SU-DHL-6 (cell line): ENCODE measurements around the gene ARHGEF38.

Experiments
- H2AFZ ChIP-seq: fragments of 200-600 bp; sonication (generic); 2 replicates; pipeline ENCODE4 v1.6.1; 2014; ENCODE audit warnings: low read depth, mild to moderate bottlenecking, moderate library complexity, mixed read lengths, antibody characterized with exemption, low read length; ENCODE audit not compliant: severe bottlenecking
- H3F3A ChIP-seq: fragments of 200-600 bp; shearing (Covaris generic); 2 replicates; pipeline ENCODE4 v1.6.0; 2016; ENCODE audit warnings: antibody characterized with exemption, mild to moderate bottlenecking; ENCODE audit not compliant: insufficient read depth
- H3K27ac ChIP-seq: fragments of 200-600 bp; sonication (generic); 2 replicates; pipeline ENCODE4 v1.5.1; 2016; ENCODE audit warnings: low read depth, mild to moderate bottlenecking, low read length, moderate library complexity, mixed read lengths
- H3K27me3 ChIP-seq: fragments of 200-600 bp; sonication (generic), shearing (Covaris generic); 2 replicates; pipeline ENCODE4 v1.6.0; 2014; ENCODE audit warnings: mild to moderate bottlenecking, low read length
- H3K36me3 ChIP-seq: fragments of 200-600 bp; sonication (generic); 2 replicates; pipeline ENCODE4 v1.6.1; 2014; ENCODE audit warnings: mild to moderate bottlenecking, low read length, mixed read lengths
- H3K4me2 ChIP-seq: fragments of 300-600, 200-600 bp; shearing (Covaris generic), sonication (generic); 2 replicates; pipeline ENCODE4 v1.6.0; 2014; ENCODE audit warnings: low read length, low read depth, mild to moderate bottlenecking; ENCODE audit not compliant: poor library complexity, severe bottlenecking
- H3K4me3 ChIP-seq: fragments of 200-600 bp; sonication (generic); 2 replicates; pipeline ENCODE4 v1.5.1; 2014; ENCODE audit warnings: antibody characterized with exemption, low read length, mild to moderate bottlenecking, mixed read lengths; ENCODE audit not compliant: insufficient read depth, poor library complexity, severe bottlenecking
- H3K79me2 ChIP-seq: fragments of 200-600 bp; sonication (generic); 2 replicates; pipeline ENCODE4 v1.6.1; 2014; ENCODE audit warnings: mild to moderate bottlenecking, low read length, moderate library complexity; ENCODE audit not compliant: insufficient read depth
- H3K9ac ChIP-seq: fragments of 200-600 bp; sonication (generic); 2 replicates; pipeline ENCODE4 v1.7.0; 2014; ENCODE audit warnings: mild to moderate bottlenecking, low read length
- H3K9me2 ChIP-seq: fragments of 200-600 bp; sonication (generic); replicated peaks from 2 replicates; pipeline ENCODE4 v1.6.1; 2014; ENCODE audit warnings: low read length; ENCODE audit not compliant: insufficient read depth
- H3K9me3 ChIP-seq: fragments of 200-600 bp; sonication (generic); 2 replicates; pipeline ENCODE4 v1.6.1; 2014; ENCODE audit warnings: low read length, mixed read lengths; ENCODE audit not compliant: insufficient read depth
- H4K20me1 ChIP-seq: fragments of 200-600 bp; sonication (generic); 2 replicates; pipeline ENCODE4 v1.6.1; 2014; ENCODE audit warnings: low read depth, mild to moderate bottlenecking, antibody characterized with exemption, low read length, moderate library complexity, mixed read lengths
- EZH2phosphoT487 ChIP-seq: fragments of 200-600 bp; sonication (generic), shearing (Covaris generic); conservative IDR thresholded peaks from 2 replicates; pipeline ENCODE4 v1.6.1; 2018; ENCODE audit warnings: mild to moderate bottlenecking, antibody characterized with exemption, low read length, moderate library complexity, mixed read lengths
- TF ChIP-seq, protein P1 (sequence below): fragments of 200-600 bp; sonication (generic); IDR thresholded peaks from one replicate; pipeline ENCODE4 v1.5.1; 2017; ENCODE audit warnings: antibody characterized with exemption, mild to moderate bottlenecking, low read length, moderate library complexity; ENCODE audit not compliant: insufficient read depth, poor library complexity, severe bottlenecking

Gene ARHGEF38

GRCh38 chr4:105600951-105601350, 48.5 kb downstream of the ARHGEF38 start:
- no peak overlapping the region for H3K9ac ChIP-seq
- no peak overlapping the region for H3K4me2 ChIP-seq
- H3K27me3 ChIP-seq: no peaks in the 10 kb centered on the region
- no peaks in the 10 kb centered on the region for H4K20me1 ChIP-seq
- no peaks in the 10 kb centered on the region for H3F3A ChIP-seq
- H3K79me2 ChIP-seq: no peaks in the 10 kb centered on the region
- no peak overlapping the region for H2AFZ ChIP-seq
- no peaks in the 10 kb centered on the region for H3K9me3 ChIP-seq
- no peak overlapping the region for H3K27ac ChIP-seq
- no peak overlapping the region for H3K4me3 ChIP-seq
- no peaks in the 10 kb centered on the region for H3K36me3 ChIP-seq
- TF ChIP-seq, protein P1, sequence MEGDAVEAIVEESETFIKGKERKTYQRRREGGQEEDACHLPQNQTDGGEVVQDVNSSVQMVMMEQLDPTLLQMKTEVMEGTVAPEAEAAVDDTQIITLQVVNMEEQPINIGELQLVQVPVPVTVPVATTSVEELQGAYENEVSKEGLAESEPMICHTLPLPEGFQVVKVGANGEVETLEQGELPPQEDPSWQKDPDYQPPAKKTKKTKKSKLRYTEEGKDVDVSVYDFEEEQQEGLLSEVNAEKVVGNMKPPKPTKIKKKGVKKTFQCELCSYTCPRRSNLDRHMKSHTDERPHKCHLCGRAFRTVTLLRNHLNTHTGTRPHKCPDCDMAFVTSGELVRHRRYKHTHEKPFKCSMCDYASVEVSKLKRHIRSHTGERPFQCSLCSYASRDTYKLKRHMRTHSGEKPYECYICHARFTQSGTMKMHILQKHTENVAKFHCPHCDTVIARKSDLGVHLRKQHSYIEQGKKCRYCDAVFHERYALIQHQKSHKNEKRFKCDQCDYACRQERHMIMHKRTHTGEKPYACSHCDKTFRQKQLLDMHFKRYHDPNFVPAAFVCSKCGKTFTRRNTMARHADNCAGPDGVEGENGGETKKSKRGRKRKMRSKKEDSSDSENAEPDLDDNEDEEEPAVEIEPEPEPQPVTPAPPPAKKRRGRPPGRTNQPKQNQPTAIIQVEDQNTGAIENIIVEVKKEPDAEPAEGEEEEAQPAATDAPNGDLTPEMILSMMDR: no peak
- no peak for TF ChIP-seq EZH2phosphoT487
- H3K9me2 ChIP-seq: no peaks in the 10 kb centered on the region

DNA sequence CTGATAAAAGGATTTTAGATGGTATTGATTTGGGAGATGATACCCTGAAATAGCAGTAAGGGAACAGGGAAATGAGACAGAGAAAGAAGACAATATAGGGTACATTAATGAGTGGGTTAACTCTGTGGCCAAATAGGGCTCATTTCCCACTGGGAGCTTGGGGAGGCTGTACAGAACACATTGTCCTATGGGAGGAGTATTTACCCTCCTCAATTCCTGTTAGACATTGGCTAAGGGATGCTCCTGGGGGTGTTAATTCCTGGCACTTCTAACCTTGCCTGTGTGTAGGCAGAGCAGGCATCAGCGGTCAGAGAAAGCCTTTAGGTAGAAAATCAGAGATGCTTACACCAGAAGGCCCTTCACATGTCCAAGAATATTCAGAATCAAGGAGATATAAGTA, 49.0 kb downstream of the ARHGEF38 start:
- Histone ChIP-seq H2AFZ (no peak overlapping the region), H3K27me3 (no peaks in the 10 kb centered on the region), H3K36me3 (no peaks in the 10 kb centered on the region), H4K20me1 (no peaks in the 10 kb centered on the region), H3K4me2 (no peak overlapping the region), H3K9me2 (no peaks in the 10 kb centered on the region), H3K9ac (no peak overlapping the region), H3K9me3 (no peaks in the 10 kb centered on the region), H3K4me3 (no peak overlapping the region), H3F3A (no peaks in the 10 kb centered on the region), H3K27ac (no peak overlapping the region), H3K79me2 (no peaks in the 10 kb centered on the region)
- TF ChIP-seq, protein P1: no peak
- no peak for TF ChIP-seq EZH2phosphoT487

DNA sequence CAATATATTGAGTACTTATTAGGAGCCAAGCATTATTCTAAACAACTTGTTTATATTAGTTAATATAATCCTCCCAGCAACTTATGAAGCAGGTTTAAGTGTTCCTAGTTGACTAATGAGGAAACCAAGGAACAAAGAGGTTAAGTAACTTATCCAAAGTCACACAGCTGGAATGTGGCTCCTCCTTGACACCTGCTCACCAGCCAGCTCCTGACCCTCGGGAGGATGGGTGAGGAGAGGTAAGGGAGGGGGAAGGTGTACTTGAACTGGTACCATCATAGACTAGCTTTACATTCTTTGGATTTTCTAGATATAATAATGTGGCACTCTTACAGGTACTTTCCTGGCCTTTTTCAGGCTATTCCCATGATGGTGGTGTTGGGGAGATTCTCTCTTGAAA, 50.7 kb downstream of the ARHGEF38 start:
- H3K36me3 ChIP-seq: no peaks in the 10 kb centered on the region
- H2AFZ ChIP-seq: no peak overlapping the region
- TF ChIP-seq, protein P1: no peak
- no peak for TF ChIP-seq EZH2phosphoT487
- no peak overlapping the region for H3K4me2 ChIP-seq
- no peak overlapping the region for H3K27ac ChIP-seq
- no peaks in the 10 kb centered on the region for H4K20me1 ChIP-seq
- no peak overlapping the region for H3K9ac ChIP-seq
- no peaks in the 10 kb centered on the region for H3F3A ChIP-seq
- no peak overlapping the region for H3K4me3 ChIP-seq
- no peaks in the 10 kb centered on the region for H3K9me3 ChIP-seq
- H3K9me2 ChIP-seq: no peaks in the 10 kb centered on the region
- no peaks in the 10 kb centered on the region for H3K79me2 ChIP-seq
- H3K27me3 ChIP-seq: no peaks in the 10 kb centered on the region
